ENCODE results near the gene ZIC4.

ZIC4 gene

DNA sequence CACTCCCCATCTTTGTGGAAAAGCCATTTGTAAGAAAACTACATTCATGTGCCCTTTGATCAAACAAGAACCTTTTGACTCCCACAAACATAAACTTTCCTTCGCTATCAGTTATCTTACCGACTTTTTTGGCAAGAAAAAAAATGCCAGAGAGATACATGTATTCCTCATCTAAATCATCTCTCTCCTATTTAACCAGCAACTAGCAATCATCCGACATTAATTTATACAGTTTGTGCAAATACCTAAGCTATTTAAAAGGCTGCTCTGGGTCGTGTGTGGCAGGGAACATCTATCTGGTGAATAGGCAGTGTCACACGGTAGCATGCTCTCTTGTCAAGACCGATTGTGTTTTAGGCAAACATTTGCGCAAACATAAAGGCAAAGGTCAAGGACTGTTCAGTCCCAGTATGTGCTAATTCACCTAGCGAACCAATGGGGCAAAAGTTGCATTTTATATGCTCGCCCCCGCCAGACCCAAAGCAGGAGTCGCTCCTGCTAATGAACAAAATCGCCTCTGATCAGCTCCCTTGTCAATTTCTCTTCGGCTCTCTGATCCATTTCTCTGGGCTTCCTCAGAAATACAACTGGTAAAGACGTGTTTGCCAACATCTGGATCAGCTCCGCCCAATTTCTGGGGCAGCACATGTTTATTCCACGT, 37.7 kb downstream of the ZIC4 start:
- DNase-seq: no peak

DNA sequence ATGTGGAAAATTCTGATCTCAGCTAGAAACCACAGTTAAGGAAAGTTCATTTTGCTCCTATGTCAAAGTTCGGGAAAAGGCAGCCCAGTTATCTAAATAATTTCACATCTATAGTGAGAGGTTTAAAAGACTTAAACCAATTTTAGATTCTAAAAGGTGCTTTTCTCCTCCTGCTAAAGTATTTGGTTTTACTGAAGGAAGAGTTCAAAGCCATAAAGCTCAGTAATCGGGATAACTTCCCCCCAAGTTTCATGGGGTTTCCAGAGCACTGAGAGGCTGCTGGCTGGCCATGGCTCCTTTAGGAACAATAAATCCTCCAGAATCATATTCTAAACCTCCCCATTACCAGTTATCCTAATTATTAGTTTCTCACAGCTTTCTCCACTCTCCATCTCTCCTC, 38.2 kb downstream of the ZIC4 start:
- DNase-seq: no peak

DNA sequence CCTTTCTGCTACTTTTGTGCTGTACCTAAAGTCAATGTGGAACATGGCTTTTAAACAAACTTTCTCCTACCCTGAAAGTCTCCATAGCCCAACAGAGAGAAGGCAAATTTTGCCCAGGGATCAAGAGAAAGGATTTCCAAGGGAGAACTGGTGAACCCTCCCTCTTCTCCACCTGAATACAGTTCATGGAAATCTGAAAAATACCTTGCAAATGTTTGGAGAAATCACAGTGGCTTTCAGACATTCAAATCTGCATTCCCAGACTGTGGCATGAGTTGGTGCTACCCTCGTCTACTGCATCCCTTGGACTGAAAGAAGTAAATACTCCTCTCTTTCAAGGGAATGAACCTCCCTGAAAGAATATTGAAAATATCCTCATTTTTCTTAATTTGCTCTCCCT, 38.7 kb downstream of the ZIC4 start:
- DNase-seq: no peak

DNA sequence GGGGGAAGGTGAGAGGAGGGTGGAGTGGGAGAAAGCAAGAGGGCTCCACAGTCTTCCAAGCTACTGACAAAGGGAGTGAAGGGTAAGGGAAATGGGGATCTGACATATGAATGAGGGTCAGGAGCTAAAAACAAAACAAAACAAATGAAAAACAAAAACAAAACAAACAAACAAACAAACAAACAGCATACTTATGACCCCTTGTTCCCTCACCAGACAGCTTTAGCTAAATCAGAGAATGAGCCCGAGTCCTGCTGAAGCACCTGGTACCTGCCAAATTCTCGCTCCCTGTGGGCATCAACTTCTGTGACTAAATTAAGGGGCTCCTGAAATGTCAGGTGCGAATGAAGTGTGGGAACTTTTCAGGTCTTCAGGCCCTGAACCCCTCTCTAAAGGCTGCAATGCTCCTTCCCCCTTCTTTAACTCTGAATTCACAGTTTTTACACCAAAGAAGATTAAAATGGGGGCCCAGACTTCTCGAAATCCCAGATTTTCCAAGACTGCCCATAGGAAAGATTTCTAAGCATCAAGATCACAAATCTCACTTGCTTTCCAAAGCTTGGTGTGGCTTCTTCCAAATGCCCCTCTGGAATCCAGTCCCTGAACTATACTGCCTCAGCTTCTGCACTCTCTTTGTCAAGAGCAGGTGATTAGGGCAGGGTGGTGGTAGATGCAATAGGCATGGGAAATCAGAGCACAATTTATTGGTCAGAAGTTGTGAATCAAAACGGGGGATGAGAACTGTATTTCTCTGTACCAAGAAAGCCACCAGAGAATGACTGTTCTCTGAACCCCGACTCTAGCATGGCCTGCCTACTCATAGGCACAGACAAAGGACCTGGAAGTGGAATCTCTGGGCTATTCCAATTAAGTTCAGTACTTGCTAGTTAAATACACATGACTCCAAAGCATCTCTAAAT, 40.9 kb downstream of the ZIC4 start:
- no peak for DNase-seq

DNA sequence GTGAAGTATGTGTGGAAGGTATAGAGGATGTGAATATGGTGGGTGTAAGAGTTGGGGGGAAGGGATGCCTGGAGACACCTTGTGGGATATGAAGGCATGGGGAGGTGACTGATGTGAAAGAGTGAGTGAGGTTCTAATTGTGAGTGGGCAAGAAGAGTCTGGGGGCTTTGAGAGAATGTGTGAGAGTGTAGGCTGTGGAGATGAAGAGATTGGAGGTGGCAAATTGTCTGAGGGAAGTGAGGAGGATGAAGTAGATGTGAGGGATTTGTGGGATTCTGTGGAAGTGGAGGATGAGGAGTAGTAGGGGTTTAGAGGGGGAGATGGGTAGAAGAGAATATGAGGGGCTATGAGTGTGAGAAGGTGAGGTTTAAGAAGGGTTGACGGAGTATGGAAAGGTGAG, 41.6 kb downstream of the ZIC4 start:
- no peak for DNase-seq

DNA sequence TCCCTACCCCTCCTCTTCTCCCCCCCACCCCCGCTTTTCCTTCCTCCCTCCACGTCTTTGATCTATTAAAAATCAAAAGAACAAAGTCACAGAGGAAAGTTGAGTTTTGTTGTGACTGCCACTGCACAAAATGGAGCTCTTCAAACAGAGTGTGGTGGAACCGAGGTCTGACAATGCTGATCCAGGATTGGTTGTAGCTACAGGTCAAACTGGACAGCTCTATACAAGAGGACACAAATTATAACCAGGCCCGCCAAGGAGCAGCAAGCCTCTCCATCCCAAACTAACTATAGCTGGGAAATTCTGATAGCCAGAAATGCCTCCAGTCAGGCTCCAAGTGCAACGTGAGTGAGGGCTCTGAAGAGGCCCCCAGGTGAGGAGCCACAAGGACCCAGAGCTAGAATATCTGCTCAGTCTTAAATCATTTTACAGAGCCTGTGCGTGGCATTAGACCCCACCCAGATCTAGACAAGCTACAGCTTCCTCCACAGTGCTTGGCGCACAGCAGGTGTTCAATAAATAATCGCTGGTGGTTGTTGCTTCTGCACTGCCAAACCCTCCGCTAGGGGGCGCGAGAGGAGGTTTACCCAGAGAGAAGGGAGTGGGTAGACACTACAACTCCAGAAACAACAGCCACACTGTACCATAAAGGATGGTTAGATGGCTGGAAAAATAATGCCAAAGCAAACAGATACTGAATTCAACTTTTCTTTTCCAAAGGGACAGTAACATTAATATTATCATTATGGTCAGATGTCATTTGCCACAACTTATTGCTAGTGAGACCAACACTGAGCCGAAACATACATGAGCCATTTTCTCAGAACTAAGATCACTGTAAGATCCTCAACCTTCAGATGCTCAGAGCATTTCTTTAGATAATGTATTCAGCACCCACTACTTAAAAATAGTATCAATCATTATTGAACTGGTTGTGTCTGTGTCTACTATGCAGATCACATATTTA, 44.6 kb downstream of the ZIC4 start:
- DNase-seq: peak; percentile 71

GRCh38 chr3:147360646-147361453, 45.5 kb downstream of the ZIC4 start:
- DNase-seq: no peak

DNA sequence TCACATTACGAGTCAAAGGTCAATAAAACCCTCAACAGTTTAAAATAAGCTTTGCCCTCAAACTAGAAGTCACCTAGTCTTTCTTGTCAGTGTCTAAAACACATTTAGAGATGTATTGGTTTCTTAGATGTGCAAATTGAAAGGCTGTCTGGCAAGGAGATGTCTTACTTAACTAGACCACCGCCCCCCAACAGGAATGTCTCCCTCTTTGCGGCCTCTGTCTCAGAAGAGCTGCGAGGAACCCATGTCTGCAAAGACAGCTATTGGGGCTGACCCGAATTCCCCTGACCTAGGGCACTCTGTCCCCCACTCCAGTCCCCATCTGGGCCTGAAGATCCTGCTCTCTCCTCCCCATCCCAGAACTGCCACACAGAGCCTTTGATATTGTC, 46.3 kb downstream of the ZIC4 start:
- no peak for DNase-seq

GRCh38 chr3:147359177-147360050, 46.9 kb downstream of the ZIC4 start:
- no peak for DNase-seq

DNA sequence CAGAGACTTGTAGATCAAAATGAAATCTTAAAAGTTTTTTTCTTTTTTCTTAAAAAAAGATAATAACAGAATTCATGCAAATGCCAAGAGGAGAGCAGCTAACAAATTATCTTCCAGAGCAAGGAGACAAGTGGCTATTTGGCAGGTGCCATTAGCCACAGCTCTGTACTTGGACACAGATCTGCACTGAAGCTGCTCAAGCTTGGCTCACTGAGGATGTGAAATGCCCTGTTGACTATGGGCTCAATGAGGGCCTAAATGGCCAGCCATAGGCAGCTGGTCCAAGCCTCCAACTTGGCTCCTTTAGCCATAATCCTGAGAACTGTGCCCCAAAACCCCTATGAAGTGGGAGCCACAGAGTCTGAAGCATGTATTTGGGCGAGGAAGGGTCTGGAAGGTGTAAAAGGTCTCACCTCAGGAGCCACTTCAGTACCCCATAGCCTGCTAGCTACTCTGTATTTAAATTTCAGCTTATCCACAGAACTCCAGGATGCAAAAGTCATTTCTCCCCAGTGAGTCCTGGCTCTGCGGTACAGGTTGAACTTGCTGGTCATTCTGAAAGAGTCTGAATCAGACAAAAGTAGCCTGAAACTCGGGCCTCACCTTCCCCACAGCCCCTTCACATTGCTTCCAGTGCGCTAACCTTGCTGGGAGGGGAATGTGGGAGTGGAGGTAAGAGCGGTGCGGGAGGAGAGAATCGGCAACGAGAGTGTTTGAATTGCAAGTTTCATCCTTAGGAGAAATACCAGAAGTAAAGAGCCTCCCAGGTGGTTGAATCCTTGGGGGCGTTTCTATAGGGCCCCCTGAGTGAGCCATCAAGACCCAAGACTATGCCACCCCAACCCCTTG, 48.0 kb downstream of the ZIC4 start:
- DNase-seq: no peak

DNA sequence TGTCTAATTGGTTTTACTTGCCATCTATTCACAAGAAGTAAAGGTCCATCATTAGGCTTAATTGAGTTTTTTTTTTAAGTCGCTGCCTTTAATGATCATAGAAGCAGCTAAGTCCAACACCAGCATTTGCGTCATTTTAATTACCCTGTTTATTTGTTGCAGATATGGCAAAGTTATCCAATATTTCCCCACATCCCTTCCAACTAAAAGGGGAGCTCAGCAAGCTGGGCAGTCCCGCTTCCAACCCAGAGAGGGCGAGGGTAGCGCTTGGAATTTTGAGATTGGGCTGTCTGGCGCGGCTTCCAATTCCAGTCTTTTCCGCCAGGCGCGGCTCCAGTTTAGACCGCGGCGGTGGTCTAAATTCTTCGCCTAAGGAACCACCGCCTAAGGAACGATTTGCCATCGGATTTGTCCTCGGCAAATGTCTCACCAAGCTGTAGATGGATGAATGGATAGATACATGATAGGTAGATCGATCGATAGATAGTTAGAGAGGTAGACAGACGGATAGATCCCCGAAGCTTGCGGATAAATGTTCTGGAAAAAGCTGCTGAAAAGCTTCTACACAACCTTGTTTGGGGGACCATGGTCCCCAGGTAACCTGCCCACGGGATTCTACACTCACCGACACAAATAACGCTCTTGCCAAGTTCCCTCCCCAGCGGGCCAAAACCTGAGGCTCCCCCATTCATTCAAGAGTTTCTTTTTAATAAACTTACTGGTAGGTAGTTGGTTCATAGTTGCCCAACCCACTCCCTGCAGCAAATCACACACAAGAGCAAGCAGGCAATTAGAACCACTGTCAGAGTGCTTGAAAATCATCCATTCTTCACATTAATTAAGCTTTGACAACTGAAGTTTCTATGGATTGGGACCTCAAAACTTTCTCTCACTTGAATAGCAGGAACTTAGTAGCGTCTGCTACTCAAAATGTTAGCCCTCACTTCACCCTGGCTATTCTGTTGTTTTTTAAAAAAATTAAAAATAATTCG, 49.1 kb downstream of the ZIC4 start:
- no peak for DNase-seq

GRCh38 chr3:147356145-147356908, 50.0 kb downstream of the ZIC4 start:
- no peak for DNase-seq

- DNase-seq: no peak
These were observed 50.6 kb downstream of the ZIC4 start for GRCh38 chr3:147355753-147356090.

- no peak for DNase-seq
These were observed 51.1 kb downstream of the ZIC4 start for GRCh38 chr3:147355084-147355752.

DNA sequence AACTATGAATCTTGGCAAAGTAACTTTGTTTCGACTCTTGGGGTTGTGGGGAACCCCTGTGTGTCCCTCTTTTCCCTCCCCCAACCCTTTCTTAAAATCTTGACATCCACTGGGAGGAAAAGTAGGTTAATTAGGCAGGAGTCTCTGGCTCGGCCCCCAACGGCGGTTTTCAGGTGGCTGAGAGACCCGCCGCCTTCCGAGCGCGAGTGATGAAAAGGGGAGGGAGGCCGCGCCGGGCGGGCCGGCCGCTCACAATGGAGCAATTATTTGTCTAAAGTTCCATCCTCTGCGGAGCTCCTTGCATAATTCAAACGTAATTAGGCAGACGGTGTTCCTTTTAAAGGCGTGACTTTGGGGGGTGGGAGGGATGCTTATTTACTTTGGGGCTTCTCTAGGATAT, 51.7 kb downstream of the ZIC4 start:
- no peak for DNase-seq

DNA sequence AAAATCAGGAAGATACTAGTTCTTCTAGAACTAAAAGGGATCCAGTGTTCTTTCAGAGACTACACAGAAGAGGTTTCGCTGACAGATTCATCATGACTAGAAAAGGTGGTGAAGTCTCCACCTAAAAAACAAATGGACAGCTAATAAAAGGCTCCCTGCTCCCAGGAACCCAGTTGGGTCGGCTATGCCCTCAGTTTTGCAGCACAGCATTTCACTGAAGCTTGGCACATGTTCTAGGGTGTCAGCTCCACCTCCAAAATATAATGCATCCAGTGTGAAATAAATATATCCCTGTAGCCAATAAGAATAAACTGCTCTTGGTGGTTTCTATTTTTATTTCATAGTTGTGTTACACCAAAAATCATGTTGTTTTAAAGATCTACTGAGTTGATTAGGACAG, 55.0 kb downstream of the ZIC4 start:
- no peak for DNase-seq

DNA sequence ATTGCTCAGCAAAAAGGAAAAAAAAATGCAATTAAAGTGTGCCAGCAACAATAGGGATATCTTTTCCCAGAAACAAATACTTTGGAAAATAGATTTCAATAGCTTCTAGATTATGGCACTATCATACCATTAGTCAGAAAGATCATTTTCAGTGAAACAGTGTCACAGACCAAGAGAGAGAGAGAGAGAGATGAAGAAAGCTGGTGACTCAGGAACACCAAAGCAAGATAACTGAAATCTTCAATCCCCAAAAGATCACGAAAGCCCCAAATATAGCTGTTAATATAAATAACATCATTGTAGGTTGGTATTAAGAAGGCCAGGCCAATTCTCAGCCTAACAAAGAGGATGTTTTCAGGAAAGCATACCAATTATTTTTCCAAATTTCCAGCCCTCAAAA, 57.4 kb downstream of the ZIC4 start:
- DNase-seq: no peak

DNA sequence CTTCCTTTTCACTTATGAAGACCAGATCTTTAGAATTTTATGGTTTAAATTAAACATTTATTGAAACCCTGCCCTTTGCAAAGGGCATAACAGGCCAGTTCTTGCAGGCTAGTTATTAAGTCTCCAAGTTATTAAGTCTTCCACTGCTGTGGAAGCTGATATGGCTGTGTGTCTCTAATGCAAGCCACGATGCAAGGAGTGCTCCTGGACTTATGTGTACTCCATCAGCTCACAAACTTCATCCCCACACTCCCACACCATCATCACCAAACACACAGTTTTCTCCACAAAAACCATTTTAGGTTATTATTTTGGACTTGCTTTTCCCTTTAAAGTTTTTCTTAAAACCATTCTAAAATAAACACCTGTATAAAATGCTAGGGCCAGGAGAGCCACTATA, 62.4 kb downstream of the ZIC4 start:
- DNase-seq: no peak
